T47D (cell line): ENCODE results near the gene NKAIN2.
"Not testable (repeated sequence)": the region's sequence is repeated elsewhere in the genome, so short reads cannot be mapped to it uniquely, and the experiment has no call there.

Experiments used
- DNase-seq, 2 experiments: peaks; one replicate each; pipeline versions ENCODE4 v3.0.0 to v3.0.0-alpha.2; 2011 to 2012; ENCODE audit warnings: low read depth in 1 of 2, low spot score in 1 of 2
- JUND ChIP-seq: IDR thresholded peaks from 2 replicates; pipeline ENCODE4 v1.6.1; 2012; ENCODE audit warnings: low read depth
- in situ Hi-C: cut with HindIII; loops from 2 replicates; pipeline ENCODE4 v1.10.0; 2016; ENCODE audit warnings: low sequenced_read_pairs, low pct_unique_long_range_greater_than_20kb

The NKAIN2 gene

GRCh38 chr6:123966618-123967017, 163.0 kb downstream of the NKAIN2 start:
- in situ Hi-C loops = no loop called here
- no peak for DNase-seq
- TF ChIP-seq JUND = no peak

GRCh38 chr6:123967905-123968304, 164.2 kb downstream of the NKAIN2 start:
- TF ChIP-seq JUND = no peak
- DNase-seq = no peak
- in situ Hi-C loops = no loop called here

DNA sequence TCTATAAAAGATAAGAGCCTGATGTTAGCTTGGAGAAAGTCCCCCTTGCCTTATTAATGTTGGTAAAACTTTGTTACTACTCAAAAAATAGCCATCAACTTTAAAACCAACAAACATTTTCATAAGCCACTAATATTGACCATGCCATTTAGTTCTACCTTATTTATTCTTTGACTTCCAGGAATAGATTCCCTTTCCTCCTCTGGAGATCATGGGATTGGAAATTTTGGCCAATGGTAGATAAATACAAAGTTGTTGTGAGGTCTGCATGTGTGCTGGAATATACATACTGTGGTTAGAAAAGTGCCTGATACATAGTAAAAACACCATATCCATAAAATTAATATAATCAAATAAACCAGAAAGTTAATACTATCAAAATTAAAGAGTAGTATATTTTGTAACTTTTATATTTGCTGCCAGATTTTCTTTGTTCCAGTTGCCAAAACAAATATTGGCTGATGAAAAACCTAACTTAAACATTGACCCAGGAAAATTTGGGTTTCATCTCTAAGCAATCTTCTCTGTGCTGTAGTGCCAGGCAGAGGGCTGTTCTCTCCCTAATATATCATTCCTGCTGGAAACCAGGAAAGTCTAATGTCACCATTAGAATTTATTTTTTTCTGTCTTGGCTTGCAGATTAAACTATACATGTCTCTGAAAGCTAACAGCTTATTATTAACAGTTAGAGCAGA, 169.1 kb downstream of the NKAIN2 start:
- DNase-seq = no peak
- TF ChIP-seq JUND = no peak
- in situ Hi-C loops = no loop called here

GRCh38 chr6:123980311-123980710, 176.6 kb downstream of the NKAIN2 start:
- in situ Hi-C loops = no loop called here
- no peak for TF ChIP-seq JUND

DNA sequence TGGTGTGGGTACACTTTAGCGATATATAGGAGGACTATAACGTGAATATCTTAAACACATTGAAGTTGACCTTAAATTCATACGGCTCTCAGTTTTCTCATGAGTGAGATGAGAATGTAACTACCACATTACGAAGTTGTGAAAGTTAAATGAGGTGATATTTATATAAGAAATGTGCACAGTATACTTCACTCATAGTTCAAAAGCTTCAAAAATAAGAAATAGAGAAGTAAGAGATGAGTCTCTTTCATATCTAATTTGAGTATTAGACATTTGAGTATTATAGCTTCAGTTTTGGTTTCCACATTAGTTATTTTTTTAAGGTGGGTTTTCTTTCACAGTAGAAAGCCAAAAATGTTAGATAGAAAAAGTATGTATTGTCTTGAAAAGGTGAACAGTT, 183.3 kb downstream of the NKAIN2 start:
- in situ Hi-C loops = no loop called here
- no peak for DNase-seq
- no peak for TF ChIP-seq JUND

More at GRCh38 chr6:123980311-123980710, 176.6 kb downstream of the NKAIN2 start:
- DNase-seq = no peak

DNA sequence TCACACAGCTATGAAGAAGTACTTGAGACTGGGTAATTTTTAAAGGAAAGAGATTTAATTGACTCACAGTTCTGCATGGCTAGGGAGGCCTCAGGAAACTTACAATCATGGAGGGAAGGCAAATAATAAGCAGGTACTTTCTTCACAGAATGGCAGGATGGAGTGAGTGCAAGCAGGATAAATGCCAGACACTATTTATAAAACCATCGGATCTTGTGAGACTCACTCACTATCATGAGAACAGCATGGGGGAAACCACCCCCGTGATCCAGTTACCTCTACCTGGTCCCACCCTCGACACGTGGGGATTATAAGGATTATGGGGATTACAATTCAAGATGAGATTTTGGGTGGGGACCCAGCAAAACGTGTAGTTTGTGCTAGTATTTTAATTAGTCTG, 186.3 kb downstream of the NKAIN2 start:
- in situ Hi-C loops = not testable (repeated sequence)

DNA sequence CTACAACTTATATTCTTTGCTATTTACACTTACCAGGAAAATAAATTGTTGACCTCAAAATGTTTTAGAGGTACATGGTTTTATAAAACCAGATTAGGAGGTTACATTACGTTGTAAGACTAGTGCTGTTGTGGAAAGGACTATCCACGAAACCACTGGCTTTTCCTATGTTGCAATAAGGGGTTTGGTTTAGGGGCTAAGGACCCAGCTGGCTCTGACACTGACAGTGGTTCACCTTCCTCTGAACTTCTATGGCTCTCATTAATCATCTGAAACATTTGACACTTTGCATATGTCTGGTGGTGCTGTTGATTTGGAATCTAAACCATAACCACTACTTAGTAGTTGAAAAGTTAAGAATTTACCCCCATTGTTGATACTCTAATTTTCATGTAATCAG, 186.7 kb downstream of the NKAIN2 start:
- no peak for DNase-seq
- no peak for TF ChIP-seq JUND
- in situ Hi-C loops = no loop called here

More for the DNA sequence above, 186.3 kb downstream of the NKAIN2 start:
- not testable (repeated sequence) for DNase-seq

DNA sequence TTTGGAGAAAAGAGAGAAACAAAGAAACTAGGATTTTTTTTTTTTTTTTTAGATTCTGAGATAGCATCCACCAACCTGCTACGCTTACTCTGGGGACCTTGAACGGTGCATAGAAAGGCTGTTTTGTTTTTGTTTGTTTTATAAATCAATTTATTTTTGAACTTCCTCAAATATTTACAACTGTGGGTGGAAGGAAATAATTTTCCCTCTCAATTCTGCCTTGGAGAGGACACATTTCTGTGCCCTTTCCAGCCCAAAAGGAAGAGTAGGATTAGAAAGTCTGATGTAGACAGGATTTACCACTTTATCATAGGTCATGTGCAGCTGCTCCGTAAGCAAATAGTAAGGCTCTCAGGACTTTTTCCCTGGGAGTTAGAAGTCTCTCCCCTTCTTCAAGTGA, 190.5 kb downstream of the NKAIN2 start:
- TF ChIP-seq JUND = no peak
- no peak for DNase-seq
- in situ Hi-C loops = no loop called here

DNA sequence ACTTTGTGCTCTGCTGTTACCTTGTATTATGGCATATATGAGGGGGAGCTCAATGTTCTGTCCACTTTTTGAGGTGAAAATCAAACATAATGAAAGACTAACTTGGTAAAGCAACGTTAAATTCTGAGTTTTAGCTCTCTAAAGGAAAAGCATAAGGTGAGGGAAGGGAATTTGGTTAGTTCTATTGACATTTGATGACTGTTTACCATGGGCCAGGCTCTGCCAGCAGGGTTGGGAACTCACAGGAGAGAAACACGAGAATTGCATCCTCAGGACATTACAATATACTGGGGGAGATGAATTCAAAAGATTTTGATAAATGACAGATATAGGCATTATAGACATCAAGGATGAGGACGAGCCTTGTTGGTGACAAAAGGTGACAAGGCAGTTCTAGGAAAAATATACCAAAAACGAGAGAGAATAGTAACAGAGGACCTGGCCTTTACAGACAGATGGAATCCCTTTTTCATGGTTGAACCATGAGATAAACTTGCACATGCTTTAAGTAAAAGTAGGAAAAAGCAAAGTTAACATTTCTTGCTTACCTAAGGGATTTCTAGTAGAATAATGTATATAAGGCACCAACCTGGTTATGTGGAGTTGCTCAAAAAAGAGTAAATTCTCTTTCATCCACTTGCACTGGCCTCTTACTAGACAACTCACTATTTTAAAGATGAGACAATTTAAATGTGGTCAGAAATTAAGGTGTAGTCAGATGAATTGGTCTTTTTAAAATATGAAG, 191.4 kb downstream of the NKAIN2 start:
- TF ChIP-seq JUND = no peak
- DNase-seq = no peak
- in situ Hi-C loops = no loop called here

DNA sequence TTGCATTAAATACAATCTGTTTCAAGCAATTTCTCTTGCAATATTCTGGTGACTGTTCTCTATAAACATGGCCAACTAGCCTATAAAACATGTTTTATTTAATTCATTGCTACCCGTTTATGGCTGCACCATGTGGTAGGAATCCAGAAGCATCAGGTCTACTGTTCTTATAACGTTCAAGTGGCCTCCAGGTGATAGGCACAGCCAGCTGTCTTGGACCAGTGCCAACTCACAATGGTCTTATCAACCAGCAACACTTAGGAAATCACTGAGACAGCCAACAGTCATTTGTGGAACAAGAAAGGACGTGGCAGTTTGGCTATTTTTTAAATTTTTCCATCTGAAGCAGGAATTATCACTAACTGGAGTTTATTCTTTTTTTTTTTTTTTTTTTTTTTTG, 193.6 kb downstream of the NKAIN2 start:
- in situ Hi-C loops = no loop called here
- DNase-seq = no peak
- no peak for TF ChIP-seq JUND

- no peak for TF ChIP-seq JUND
- in situ Hi-C loops = no loop called here
- no peak for DNase-seq
Measured at GRCh38 chr6:124002377-124003081, 198.9 kb downstream of the NKAIN2 start.

DNA sequence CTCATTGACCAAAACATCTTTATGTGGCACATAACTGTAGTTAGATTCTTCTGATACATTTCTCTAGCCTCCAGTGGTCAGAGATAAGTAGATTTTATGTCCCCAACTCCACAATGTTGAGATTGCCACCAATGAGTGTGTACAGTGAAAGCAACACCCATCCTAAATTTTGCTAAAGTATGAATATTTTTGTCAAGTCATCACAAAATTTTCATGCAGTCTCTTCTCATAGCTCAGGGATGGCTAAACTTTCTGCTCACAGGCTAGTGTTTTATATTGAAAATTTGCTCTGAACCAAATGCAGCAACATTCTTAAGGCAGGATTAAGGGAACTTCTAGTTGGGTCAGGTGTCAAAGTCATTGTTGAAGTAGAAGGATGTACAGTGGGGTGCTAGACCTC, 203.6 kb downstream of the NKAIN2 start:
- DNase-seq = no peak
- no peak for TF ChIP-seq JUND
- in situ Hi-C loops = no loop called here
